Measurements from ENCODE around the gene ADAMTSL2. TPM values are rescaled to one million over a fixed set of nuclear protein-coding genes. Genes with fewer than 3 reads are reported as not detected.

Gene ADAMTSL2
- total RNA-seq, 1 experiment from 2014 or later = not detected

DNA sequence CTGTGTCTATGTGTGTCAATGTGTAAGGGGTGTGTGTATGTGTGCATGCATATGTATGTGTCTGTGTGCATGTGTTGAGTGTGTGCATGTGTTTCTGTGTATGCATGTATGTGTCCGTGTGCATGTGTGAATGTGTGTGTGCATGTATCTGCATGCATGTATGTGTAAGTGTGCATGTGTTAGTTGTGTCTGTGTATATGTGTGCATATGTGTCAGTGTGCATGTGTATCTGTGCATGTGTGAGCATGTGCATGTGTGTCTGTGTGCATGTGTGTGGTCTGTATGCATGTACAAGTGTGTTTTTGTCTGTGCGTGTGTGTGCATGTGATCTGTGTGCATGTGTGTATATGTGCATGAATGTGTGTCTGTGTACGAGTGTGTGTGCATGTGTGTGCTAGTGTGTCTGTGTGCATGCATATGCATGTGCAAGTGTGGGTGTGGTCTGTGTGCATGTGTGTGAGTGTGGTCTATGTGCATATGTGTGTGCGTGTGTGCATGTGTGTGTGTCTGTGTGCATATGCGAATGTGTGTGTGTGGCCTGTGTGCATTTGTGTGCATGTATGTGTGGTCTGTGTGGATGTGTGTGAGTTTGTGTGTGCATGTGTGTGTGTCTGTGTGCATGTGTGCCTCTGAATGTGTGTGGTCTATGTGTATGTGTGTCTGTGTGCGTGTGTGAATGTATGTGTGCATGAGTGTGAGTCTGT, 65.1 kb downstream of the ADAMTSL2 start:
- intact Hi-C loops (cut with micrococcal nuclease) = no loop called here
- Mint-ChIP-seq H3K27ac (ENCODE audit: low read depth, unreplicated experiment) (no peak overlapping the region), H3K9me3 (ENCODE audit: unreplicated experiment) (peaks cover 13% of the 10 kb centered on the region), H3K4me3 (ENCODE audit: unreplicated experiment) (no peak overlapping the region), H3K4me1 (ENCODE audit: insufficient read depth, unreplicated experiment) (no peaks in the 10 kb centered on the region), H3K36me3 (ENCODE audit: insufficient read depth, unreplicated experiment) (no peaks in the 10 kb centered on the region), H3K27me3 (ENCODE audit: insufficient read depth, unreplicated experiment) (peaks cover 16% of the 10 kb centered on the region)
- no peak for DNase-seq (ENCODE audit: unreplicated experiment)
- TF ChIP-seq CTCF (IDR thresholded peaks at IDR 0.05; ENCODE audit: unreplicated experiment) = no peak
- ChIA-PET POLR2A (no interaction called here), CTCF (no interaction called here)
- no TSS peak for BruUV-seq (replicated peaks)

- H3K9me3 Mint-ChIP-seq (ENCODE audit: unreplicated experiment) = peaks cover 13% of the 10 kb centered on the region
- ChIA-PET POLR2A (interaction anchor here (0.6 to 1.1 kb wide), 2 partner anchors 10 to 35 kb away, joined by 3 to 5 read pairs; no protein-coding TSS in a partner anchor), CTCF (no interaction called here)
- no peak for TF ChIP-seq CTCF (IDR thresholded peaks at IDR 0.05; ENCODE audit: unreplicated experiment)
- H3K27ac Mint-ChIP-seq (ENCODE audit: low read depth, unreplicated experiment) = no peak overlapping the region
- DNase-seq (ENCODE audit: unreplicated experiment) = no peak
- BruUV-seq (replicated peaks) = no TSS peak
- H3K4me1 Mint-ChIP-seq (ENCODE audit: insufficient read depth, unreplicated experiment) = no peaks in the 10 kb centered on the region
- no peaks in the 10 kb centered on the region for H3K36me3 Mint-ChIP-seq (ENCODE audit: insufficient read depth, unreplicated experiment)
- H3K4me3 Mint-ChIP-seq (ENCODE audit: unreplicated experiment) = no peak overlapping the region
- intact Hi-C loops (cut with micrococcal nuclease) = no loop called here
- H3K27me3 Mint-ChIP-seq (ENCODE audit: insufficient read depth, unreplicated experiment) = peaks cover 23% of the 10 kb centered on the region
Measured at GRCh38 chr9:133600739-133601138, 66.2 kb downstream of the ADAMTSL2 start.

DNA sequence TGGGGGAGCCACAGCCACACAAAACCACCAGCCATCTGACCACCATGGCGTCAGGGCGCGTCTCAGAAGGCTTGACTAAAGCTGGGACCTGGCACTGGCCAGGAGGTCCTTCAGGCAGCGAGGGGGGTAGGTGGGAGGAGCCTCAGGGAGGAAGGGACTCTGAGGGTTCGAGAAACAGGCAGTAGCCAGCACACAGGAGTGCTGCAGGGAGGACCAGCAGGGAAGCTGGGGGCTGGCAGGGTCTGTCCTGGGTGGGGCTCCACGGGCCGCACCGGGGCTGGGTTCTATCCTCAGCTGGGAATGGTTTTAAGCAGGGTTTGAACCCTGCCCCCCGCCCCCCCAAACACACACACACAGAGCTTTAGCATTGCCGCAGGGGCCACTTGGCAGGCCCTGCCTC, 67.2 kb downstream of the ADAMTSL2 start:
- intact Hi-C loops (cut with micrococcal nuclease) = no loop called here
- peaks cover 11% of the 10 kb centered on the region for H3K9me3 Mint-ChIP-seq (ENCODE audit: unreplicated experiment)
- H3K4me1 Mint-ChIP-seq (ENCODE audit: insufficient read depth, unreplicated experiment) = no peaks in the 10 kb centered on the region
- CTCF ChIA-PET = interaction anchor here (0.5 kb wide), 1 partner anchor 145 kb away, joined by 3 read pairs; no protein-coding TSS in a partner anchor
- TF ChIP-seq CTCF (IDR thresholded peaks at IDR 0.05; ENCODE audit: unreplicated experiment) = no peak
- H3K36me3 Mint-ChIP-seq (ENCODE audit: insufficient read depth, unreplicated experiment) = no peaks in the 10 kb centered on the region
- no peak overlapping the region for H3K4me3 Mint-ChIP-seq (ENCODE audit: unreplicated experiment)
- POLR2A ChIA-PET = interaction anchor here (0.7 kb wide), 1 partner anchor 450 kb away, joined by 5 read pairs; no protein-coding TSS in a partner anchor
- no peak for DNase-seq (ENCODE audit: unreplicated experiment)
- H3K27ac Mint-ChIP-seq (ENCODE audit: low read depth, unreplicated experiment) = no peak overlapping the region
- BruUV-seq (replicated peaks) = no TSS peak
- peaks cover 33% of the 10 kb centered on the region for H3K27me3 Mint-ChIP-seq (ENCODE audit: insufficient read depth, unreplicated experiment)

DNA sequence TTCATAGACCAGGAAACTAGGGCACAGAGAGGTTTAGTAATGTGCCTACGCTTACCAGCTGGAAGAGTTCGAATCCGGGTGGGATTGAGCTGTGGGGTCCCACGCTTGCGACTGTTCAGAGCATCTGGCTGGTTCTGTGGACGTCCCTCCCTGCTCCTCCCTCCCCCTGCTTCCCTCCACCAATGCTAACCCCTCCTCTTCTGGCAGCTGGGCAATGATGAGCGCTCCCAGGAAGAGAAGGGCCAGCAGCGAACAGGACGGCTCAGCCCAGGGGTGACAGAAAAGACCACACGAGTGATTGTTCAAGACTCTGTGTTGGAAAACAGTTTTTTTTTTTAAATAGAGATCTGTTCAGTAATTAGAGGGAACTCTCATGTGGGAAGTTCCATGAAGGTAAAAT, 67.8 kb downstream of the ADAMTSL2 start:
- H3K27me3 Mint-ChIP-seq (ENCODE audit: insufficient read depth, unreplicated experiment) = peaks cover 38% of the 10 kb centered on the region
- peaks cover 6% of the 10 kb centered on the region for H3K9me3 Mint-ChIP-seq (ENCODE audit: unreplicated experiment)
- BruUV-seq (replicated peaks) = no TSS peak
- H3K4me1 Mint-ChIP-seq (ENCODE audit: insufficient read depth, unreplicated experiment) = no peaks in the 10 kb centered on the region
- TF ChIP-seq CTCF (IDR thresholded peaks at IDR 0.05; ENCODE audit: unreplicated experiment) = no peak
- intact Hi-C loops (cut with micrococcal nuclease) = no loop called here
- H3K4me3 Mint-ChIP-seq (ENCODE audit: unreplicated experiment) = no peak overlapping the region
- H3K36me3 Mint-ChIP-seq (ENCODE audit: insufficient read depth, unreplicated experiment) = no peaks in the 10 kb centered on the region
- no peak overlapping the region for H3K27ac Mint-ChIP-seq (ENCODE audit: low read depth, unreplicated experiment)
- CTCF ChIA-PET = interaction anchor here (0.5 to 0.7 kb wide), 3 partner anchors 64 to 425 kb away, joined by 3 to 4 read pairs (median 3); no protein-coding TSS in a partner anchor
- DNase-seq (ENCODE audit: unreplicated experiment) = no peak
- POLR2A ChIA-PET = interaction anchor here (0.7 kb wide), 1 partner anchor 450 kb away, joined by 5 read pairs; no protein-coding TSS in a partner anchor

Measured in MCF 10A (cell line).